HepG2 (cell line): ENCODE data around the gene MCRIP2. TPM values are rescaled to one million over a fixed set of nuclear protein-coding genes. Genes with fewer than 3 reads are reported as not detected.

Experiments
- AHR ChIP-seq: IDR thresholded peaks from 2 replicates; pipeline ENCODE4 v1.6.1; 2018; ENCODE audit warnings: missing genetic modification reagents, missing compliant biosample characterization
- ARNTL ChIP-seq: sonication (generic); formaldehyde crosslinking; IDR thresholded peaks from 2 replicates; pipeline ENCODE4 v1.4.0; 2020; ENCODE audit warnings: mild to moderate bottlenecking, missing genetic modification reagents
- ATRX ChIP-seq: sonication (generic); formaldehyde crosslinking; IDR thresholded peaks from 2 replicates; pipeline ENCODE4 v1.4.0; 2020; ENCODE audit warnings: missing genetic modification reagents, borderline replicate concordance
- BHLHE40 ChIP-seq: IDR thresholded peaks from 2 replicates; pipeline ENCODE4 v1.6.1; 2011; ENCODE audit warnings: low read length, improper control_type of control experiment
- CHD2 ChIP-seq: IDR thresholded peaks from 2 replicates; pipeline ENCODE4 v1.6.1; 2011; ENCODE audit warnings: low read depth, low read length, improper control_type of control experiment
- DR1 ChIP-seq: sonication (generic); formaldehyde crosslinking; IDR thresholded peaks from 2 replicates; pipeline ENCODE4 v1.8.0; 2021; ENCODE audit warnings: mild to moderate bottlenecking, missing genetic modification reagents, inconsistent platforms
- FOSL2 ChIP-seq: sonication (generic); formaldehyde crosslinking; IDR thresholded peaks from 2 replicates; pipeline ENCODE4 v1.4.0; 2020; ENCODE audit warnings: missing genetic modification reagents
- GMEB1 ChIP-seq: sonication (generic); formaldehyde crosslinking; IDR thresholded peaks from 2 replicates; pipeline ENCODE4 v1.5.1; 2020; ENCODE audit warnings: missing genetic modification reagents, mild to moderate bottlenecking, borderline replicate concordance
- HMG20B ChIP-seq: conservative IDR thresholded peaks from 2 replicates; pipeline ENCODE4 v1.6.1; 2016; ENCODE audit warnings: missing genetic modification reagents, missing compliant biosample characterization
- HOXA5 ChIP-seq: sonication (generic); formaldehyde crosslinking; IDR thresholded peaks from 2 replicates; pipeline ENCODE4 v1.4.0; 2020; ENCODE audit warnings: missing genetic modification reagents
- IRF2 ChIP-seq: IDR thresholded peaks from 2 replicates; pipeline ENCODE4 v1.6.1; 2018; ENCODE audit warnings: missing genetic modification reagents, missing compliant biosample characterization
- JUN ChIP-seq: sonication (generic); formaldehyde crosslinking; IDR thresholded peaks from 2 replicates; pipeline ENCODE4 v1.4.0; 2020; ENCODE audit warnings: mild to moderate bottlenecking, missing genetic modification reagents
- KDM5B ChIP-seq: sonication (generic); formaldehyde crosslinking; IDR thresholded peaks from 2 replicates; pipeline ENCODE4 v1.4.0; 2020; ENCODE audit warnings: missing genetic modification reagents, mild to moderate bottlenecking, borderline replicate concordance
- RBAK ChIP-seq: sonication (generic); formaldehyde crosslinking; IDR thresholded peaks from 2 replicates; pipeline ENCODE4 v1.5.1; 2020; ENCODE audit warnings: mild to moderate bottlenecking, missing genetic modification reagents
- SALL1 ChIP-seq: sonication (generic); formaldehyde crosslinking; IDR thresholded peaks from 2 replicates; pipeline ENCODE4 v1.8.0; 2022; ENCODE audit warnings: mild to moderate bottlenecking, missing genetic modification reagents
- SNRNP70 ChIP-seq: fragments of 200-400 bp; formaldehyde crosslinking; IDR thresholded peaks from 2 replicates; pipeline ENCODE4 v1.6.1; 2017; ENCODE audit warnings: mild to moderate bottlenecking, low read depth, low read length, moderate library complexity
- ZBTB21 ChIP-seq: sonication (generic); formaldehyde crosslinking; IDR thresholded peaks from 2 replicates; pipeline ENCODE4 v1.4.0; 2020; ENCODE audit warnings: missing genetic modification reagents
- ZNF101 ChIP-seq: sonication (generic); formaldehyde crosslinking; IDR thresholded peaks from 2 replicates; pipeline ENCODE4 v1.4.0; 2020; ENCODE audit warnings: mild to moderate bottlenecking, low read depth, missing genetic modification reagents, borderline replicate concordance
- ZNF138 ChIP-seq: sonication (generic); formaldehyde crosslinking; IDR thresholded peaks from 2 replicates; pipeline ENCODE4 v1.5.0; 2020; ENCODE audit warnings: mild to moderate bottlenecking, low read depth, missing genetic modification reagents
- ZNF230 ChIP-seq: sonication (generic); formaldehyde crosslinking; IDR thresholded peaks from 2 replicates; pipeline ENCODE4 v1.4.0; 2020; ENCODE audit warnings: mild to moderate bottlenecking, missing genetic modification reagents
- ZNF263 ChIP-seq: sonication (generic); formaldehyde crosslinking; IDR thresholded peaks from 2 replicates; pipeline ENCODE4 v1.4.0; 2020; ENCODE audit warnings: missing genetic modification reagents
- ZNF337 ChIP-seq: sonication (generic); formaldehyde crosslinking; IDR thresholded peaks from 2 replicates; pipeline ENCODE4 v1.5.1; 2020; ENCODE audit warnings: missing genetic modification reagents, low read depth, mild to moderate bottlenecking, borderline replicate concordance
- ZNF44 ChIP-seq: sonication (generic); formaldehyde crosslinking; IDR thresholded peaks from 2 replicates; pipeline ENCODE4 v1.5.1; 2020; ENCODE audit warnings: mild to moderate bottlenecking, missing genetic modification reagents
- ZNF562 ChIP-seq: sonication (generic); formaldehyde crosslinking; IDR thresholded peaks from 2 replicates; pipeline ENCODE4 v1.8.0; 2022; ENCODE audit warnings: missing genetic modification reagents, borderline replicate concordance
- ZNF597 ChIP-seq: sonication (generic); formaldehyde crosslinking; IDR thresholded peaks from 2 replicates; pipeline ENCODE4 v1.5.0; 2020; ENCODE audit warnings: missing genetic modification reagents
- ZNF644 ChIP-seq: IDR thresholded peaks from 2 replicates; pipeline ENCODE4 v1.6.1; 2016; ENCODE audit warnings: low read depth
- ZNF782 ChIP-seq: sonication (generic); formaldehyde crosslinking; IDR thresholded peaks from 2 replicates; pipeline ENCODE4 v1.4.0; 2020; ENCODE audit warnings: missing genetic modification reagents, mild to moderate bottlenecking, borderline replicate concordance
- ZNF83 ChIP-seq: sonication (generic); formaldehyde crosslinking; IDR thresholded peaks from 2 replicates; pipeline ENCODE4 v1.4.0; 2020; ENCODE audit warnings: missing genetic modification reagents, mild to moderate bottlenecking, borderline replicate concordance
- ZZZ3 ChIP-seq: sonication (generic); formaldehyde crosslinking; IDR thresholded peaks from 2 replicates; pipeline ENCODE4 v1.4.0; 2020; ENCODE audit warnings: missing genetic modification reagents, mild to moderate bottlenecking, borderline replicate concordance
- polyA plus RNA-seq, 8 experiments: library from polyadenylated mRNA; depleted of rRNA in 3 of 8; stranded (reverse) in 7 of 8; unstranded in 1 of 8; fragments of >200 nt; fragmentation: Illumina TruSeq in 4 of 8; extraction: Trizol in 4 of 8; gene quantifications; 2 replicates each; pipeline versions ENCODE4 v1.2.1 to v1.2.3, GENCODE V29; 2011 to 2016; ENCODE audit warnings: low read depth in 4 of 8, missing spikeins in 1 of 8, mixed read lengths in 1 of 8; ENCODE audit not compliant: insufficient read depth in 1 of 8
- total RNA-seq, 5 experiments: library from RNA; depleted of rRNA; stranded (reverse); fragments of >200 nt; fragmentation: Illumina TruSeq; extraction: Trizol; gene quantifications; 2 replicates each; pipeline ENCODE4 v1.2.3, GENCODE V29; 2016; ENCODE audit warnings: low read depth in 1 of 5

Gene MCRIP2
- total and polyA plus RNA-seq, 2 of the 13 experiments (the other 11 are each of a cell fraction or from before 2014, with no cell fraction given), result 39.6 to 76.7 TPM

DNA sequence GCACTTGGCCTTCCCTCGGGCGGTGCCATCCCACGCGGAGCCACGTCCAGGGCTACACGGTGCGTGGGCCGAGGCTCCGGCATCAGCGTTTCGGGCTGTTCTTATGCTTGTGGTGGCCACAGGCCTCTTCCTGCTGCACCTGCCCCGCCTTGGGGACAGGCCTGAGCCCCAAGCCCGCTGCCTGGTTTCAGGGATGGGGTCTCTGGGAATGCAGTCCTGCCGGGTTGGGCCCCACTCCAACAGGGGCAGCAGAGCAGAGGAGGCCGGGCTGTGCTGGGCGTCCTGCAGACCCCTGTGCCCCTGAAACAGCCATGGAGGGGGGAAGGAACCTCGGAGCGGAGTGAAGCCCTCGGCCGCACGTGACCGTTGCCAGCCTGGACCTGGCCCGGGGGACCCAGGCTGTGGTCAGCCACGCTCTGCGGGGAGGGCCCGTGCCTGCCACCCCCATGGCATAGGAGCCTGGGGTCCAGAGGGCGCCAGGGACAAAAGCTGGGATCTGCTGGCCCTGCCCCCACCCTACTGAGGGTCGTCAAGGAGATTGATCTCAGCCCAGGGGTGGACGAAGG is 11.3 kb upstream of the MCRIP2 start (continued):
- TF ChIP-seq ZNF562 (no peak), ZZZ3 (CRISPR knock-in tag) (0 out of 2 replicates have a peak, but pooled peaks have one; percentile 65), SALL1 (peak; percentile 41; the same call in 1 of the 2 replicates), JUN (CRISPR knock-in tag) (no peak), ARNTL (CRISPR knock-in tag) (peak; percentile 79), AHR (CRISPR knock-in tag) (no peak), RBAK (CRISPR knock-in tag) (peak; percentile 36; the same call in 1 of the 2 replicates), HOXA5 (CRISPR knock-in tag) (0 out of 2 replicates have a peak, but pooled peaks have one; percentile 74), ZNF44 (CRISPR knock-in tag) (no peak), ZNF782 (CRISPR knock-in tag) (no peak), SNRNP70 (no peak), ZNF644 (CRISPR knock-in tag) (no peak), HMG20B (CRISPR knock-in tag) (no peak), CHD2 (no peak), FOSL2 (CRISPR knock-in tag) (no peak; the same call in 1 of the 2 replicates), ZNF230 (CRISPR knock-in tag) (no peak; the same call in 1 of the 2 replicates), ZNF263 (CRISPR knock-in tag) (peak; percentile 48), ZNF597 (CRISPR knock-in tag) (0 out of 2 replicates have a peak, but pooled peaks have one; percentile 44), ATRX (CRISPR knock-in tag) (no peak), ZNF83 (0 out of 2 replicates have a peak, but pooled peaks have one; percentile 21), ZBTB21 (no peak), ZNF337 (CRISPR knock-in tag) (no peak), GMEB1 (no peak), BHLHE40 (peak; percentile 69), ZNF101 (CRISPR knock-in tag) (peak; percentile 39; the same call in 1 of the 2 replicates), ZNF138 (CRISPR knock-in tag) (no peak), IRF2 (CRISPR knock-in tag) (no peak), KDM5B (CRISPR knock-in tag) (peak; percentile 49; the same call in 1 of the 2 replicates), DR1 (0 out of 2 replicates have a peak, but pooled peaks have one; percentile 49)
